Stimulated activated naive B cell treated with anti-CD40 and anti-IgM and Interleukin-4, amounts not matched to agents 10 μg/mL and 1 μg/mL and 100 μg/mL, for 72 hours (primary cell): Measurements from ENCODE around the gene LRRN2.
"Not testable (repeated sequence)": the region's sequence is repeated elsewhere in the genome, so short reads cannot be mapped to it uniquely, and the experiment has no call there.

Experiments used
- ATAC-seq, 2 donors: fragments of 150-1000 bp; cut with Tn5 transposase; replicated peaks; 2 replicates each; pipeline ENCODE4 v1.10.0; 2021; ENCODE audit warnings: moderate library complexity in 1 of 2
- DNase-seq: peaks from one replicate; pipeline ENCODE4 v3.0.0; 2021
- H3K27ac Mint-ChIP-seq: one replicate; pipeline ENCODE4 v1.8.0; 2022; ENCODE audit warnings: mild to moderate bottlenecking, mixed read lengths
- H3K27me3 Mint-ChIP-seq, 2 donors: one replicate each; pipeline ENCODE4 v1.8.0; 2022; ENCODE audit warnings: mixed read lengths in 2 of 2
- H3K36me3 Mint-ChIP-seq, 2 donors: one replicate each; pipeline ENCODE4 v1.8.0; 2022; ENCODE audit warnings: mixed read lengths in 2 of 2, mild to moderate bottlenecking in 1 of 2
- H3K4me1 Mint-ChIP-seq, 2 donors: one replicate each; pipeline ENCODE4 v1.8.0; 2022; ENCODE audit warnings: mixed read lengths in 2 of 2, mild to moderate bottlenecking in 1 of 2
- H3K4me3 Mint-ChIP-seq, 2 donors: one replicate each; pipeline ENCODE4 v1.8.0; 2022; ENCODE audit warnings: mild to moderate bottlenecking in 2 of 2, mixed read lengths in 2 of 2, moderate library complexity in 1 of 2
- H3K9me3 Mint-ChIP-seq, 2 donors: one replicate each; pipeline ENCODE4 v1.8.0; 2022; ENCODE audit warnings: mixed read lengths in 2 of 2, mild to moderate bottlenecking in 1 of 2

The LRRN2 gene

DNA sequence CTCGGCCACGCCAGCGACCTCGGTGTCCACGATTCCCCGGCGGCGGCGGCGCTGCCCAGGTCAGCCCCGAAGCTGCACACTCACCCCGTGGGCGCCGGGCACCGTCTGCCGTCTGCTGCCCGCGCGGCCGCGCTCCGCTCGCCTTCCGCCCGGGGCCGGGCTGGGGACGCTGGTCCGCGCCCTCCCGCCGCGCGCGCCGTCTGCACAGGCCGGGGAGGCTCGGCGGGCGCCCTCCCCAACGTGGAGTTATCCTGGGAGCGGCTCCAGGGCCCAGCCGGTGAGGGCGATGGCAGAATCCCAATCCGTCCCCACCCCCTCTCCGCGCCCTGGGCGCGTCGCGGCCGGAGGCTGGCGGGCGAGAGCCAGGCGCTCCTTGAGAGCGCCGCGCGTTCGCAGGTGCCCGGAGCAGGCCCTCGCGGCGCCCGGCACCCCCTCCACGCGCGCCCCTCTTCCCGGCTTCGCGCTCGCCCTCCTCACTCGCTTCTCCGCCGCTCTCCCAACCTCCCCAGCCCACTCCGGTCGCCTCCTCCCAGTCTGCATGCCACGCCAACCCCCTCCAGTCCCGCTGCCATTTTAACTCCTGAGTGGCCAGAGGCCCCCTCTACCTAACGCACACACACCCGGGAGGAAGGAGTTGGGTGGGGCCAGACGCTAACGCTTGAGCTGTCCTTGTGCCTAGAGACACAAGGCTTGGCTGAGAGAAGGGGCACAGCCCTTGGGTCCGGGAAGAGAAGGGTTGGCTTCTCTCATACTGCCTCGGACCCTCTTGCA is at the start of gene LRRN2:
Gene LRRN2, minus strand, starts transcription at position 503 of the 771 bp plus-strand sequence. CDS start 65,746 bp downstream, outside the sequence.
- no peak for DNase-seq
- ATAC-seq, result peak; percentile 33 to 38

GRCh38 chr1:204735042-204735441 is 49.5 kb upstream of the LRRN2 start:
- no peak for DNase-seq
- H3K4me1 Mint-ChIP-seq, result no peaks in the 10 kb centered on the region
- peaks cover 11% of the 10 kb centered on the region in 2 donors for H3K9me3 Mint-ChIP-seq
- no peak overlapping the region for H3K4me3 Mint-ChIP-seq
- peaks cover 0 to 7% of the 10 kb centered on the region in 2 donors for H3K36me3 Mint-ChIP-seq
- H3K27me3 Mint-ChIP-seq, result peaks cover 44 to 52% of the 10 kb centered on the region in 2 donors
- ATAC-seq, result no peak
- H3K27ac Mint-ChIP-seq, result no peak overlapping the region

More for the DNA sequence above, at the start of gene LRRN2:
- Mint-ChIP-seq H3K27me3 (peaks cover 46 to 56% of the 10 kb centered on the region in 2 donors), H3K4me1 (peaks cover 14 to 19% of the 10 kb centered on the region in 2 donors), H3K27ac (no peak within 1 kb of the TSS), H3K36me3 (no peaks in the 10 kb centered on the region), H3K4me3 (peak within 1 kb of the TSS; percentile 77 to 78), H3K9me3 (no peaks in the 10 kb centered on the region)

DNA sequence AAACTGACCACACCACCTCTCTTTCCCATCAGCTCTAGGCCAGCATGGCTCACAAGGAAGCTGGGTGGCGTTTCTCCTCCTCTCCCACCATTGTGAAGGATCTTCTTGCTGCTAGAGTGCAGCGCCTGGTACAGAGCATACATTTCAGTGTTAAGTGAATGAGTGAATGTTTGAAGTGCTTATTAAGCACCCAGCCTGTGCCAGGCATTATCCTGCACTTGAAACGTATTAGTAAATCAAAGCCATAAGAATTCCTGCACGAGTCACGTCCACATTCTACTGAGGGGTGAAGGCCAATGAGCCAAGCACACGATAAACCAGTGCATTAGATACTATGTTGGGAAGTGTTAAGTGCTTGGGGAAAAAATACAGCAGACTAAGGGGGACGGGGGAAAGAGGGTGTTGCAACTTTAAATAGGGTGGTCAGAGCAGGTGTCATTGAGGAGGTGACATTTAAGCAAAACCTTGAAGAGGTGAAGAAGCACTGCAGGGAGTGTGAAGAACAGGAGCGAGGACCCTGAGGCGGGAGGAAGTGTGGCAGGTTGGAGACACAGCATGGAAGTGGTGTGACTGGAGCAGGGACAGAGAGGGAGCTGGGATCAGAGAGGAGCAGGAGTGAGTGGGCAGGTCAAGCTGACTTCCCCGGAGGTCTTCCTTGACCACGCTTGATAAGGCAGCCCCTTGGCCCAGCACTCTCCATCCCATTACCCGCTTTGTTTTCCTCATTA is 48.5 kb upstream of the LRRN2 start:
- Mint-ChIP-seq H3K36me3 (peaks cover 0 to 7% of the 10 kb centered on the region in 2 donors), H3K9me3 (peaks cover 11% of the 10 kb centered on the region in 2 donors), H3K27me3 (peaks cover 45 to 59% of the 10 kb centered on the region in 2 donors), H3K4me1 (no peaks in the 10 kb centered on the region), H3K27ac (no peak overlapping the region), H3K4me3 (no peak overlapping the region)
- ATAC-seq (no peak), DNase-seq (no peak)

DNA sequence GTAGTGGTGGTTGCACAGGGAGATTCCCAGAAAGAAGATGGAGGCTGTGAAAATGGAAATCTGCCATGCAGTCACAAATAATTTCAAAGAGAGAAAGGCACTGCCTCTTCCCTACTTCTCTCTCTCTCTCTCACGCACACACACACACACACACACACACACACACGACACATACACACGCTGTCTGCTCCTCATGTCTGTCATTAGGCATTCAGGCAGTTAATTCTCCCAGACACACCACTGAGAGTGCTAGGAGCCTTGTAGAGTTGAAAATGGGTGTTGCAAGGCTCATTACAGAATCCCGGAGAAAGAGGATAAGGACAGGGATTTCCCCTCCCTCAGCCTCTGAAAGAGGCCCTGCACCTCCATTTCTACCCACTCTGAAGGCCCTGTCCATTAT is 47.8 kb upstream of the LRRN2 start:
- ATAC-seq (no peak), DNase-seq (no peak)
- Mint-ChIP-seq H3K27me3 (peaks cover 45 to 65% of the 10 kb centered on the region in 2 donors), H3K27ac (no peak overlapping the region), H3K36me3 (peaks cover 0 to 4% of the 10 kb centered on the region in 2 donors), H3K9me3 (peaks cover 9% of the 10 kb centered on the region in 2 donors), H3K4me3 (no peak overlapping the region), H3K4me1 (no peaks in the 10 kb centered on the region)

- ATAC-seq (no peak), DNase-seq (no peak)
- no peak overlapping the region for H3K4me3 Mint-ChIP-seq
- peaks cover 0 to 2% of the 10 kb centered on the region in 2 donors for H3K9me3 Mint-ChIP-seq
- H3K27ac Mint-ChIP-seq, result no peak overlapping the region
- H3K4me1 Mint-ChIP-seq, result no peaks in the 10 kb centered on the region
- H3K36me3 Mint-ChIP-seq, result peaks cover 0 to 3% of the 10 kb centered on the region in 2 donors
- H3K27me3 Mint-ChIP-seq, result peaks cover 39 to 58% of the 10 kb centered on the region in 2 donors
These were observed 46.5 kb upstream of the LRRN2 start for GRCh38 chr1:204731985-204732575.

- DNase-seq (no peak), ATAC-seq (no peak)
- H3K4me1 Mint-ChIP-seq, result no peaks in the 10 kb centered on the region
- H3K27ac Mint-ChIP-seq, result no peak overlapping the region
- no peaks in the 10 kb centered on the region for H3K36me3 Mint-ChIP-seq
- no peaks in the 10 kb centered on the region for H3K9me3 Mint-ChIP-seq
- H3K4me3 Mint-ChIP-seq, result no peak overlapping the region
- H3K27me3 Mint-ChIP-seq, result peaks cover 37 to 52% of the 10 kb centered on the region in 2 donors
These were observed 46.0 kb upstream of the LRRN2 start for GRCh38 chr1:204731509-204731908.

GRCh38 chr1:204730826-204731459 is 45.4 kb upstream of the LRRN2 start:
- DNase-seq, result no peak
- H3K4me3 Mint-ChIP-seq, result no peak overlapping the region

GRCh38 chr1:204729516-204729915 is 44.0 kb upstream of the LRRN2 start:
- no peak overlapping the region for H3K4me3 Mint-ChIP-seq
- ATAC-seq (no peak), DNase-seq (no peak)
- no peak overlapping the region for H3K27ac Mint-ChIP-seq
- no peaks in the 10 kb centered on the region for H3K4me1 Mint-ChIP-seq
- peaks cover 36 to 51% of the 10 kb centered on the region in 2 donors for H3K27me3 Mint-ChIP-seq
- no peaks in the 10 kb centered on the region for H3K9me3 Mint-ChIP-seq
- no peaks in the 10 kb centered on the region for H3K36me3 Mint-ChIP-seq

More at GRCh38 chr1:204730826-204731459, 45.4 kb upstream of the LRRN2 start:
- H3K36me3 Mint-ChIP-seq, result no peaks in the 10 kb centered on the region
- no peaks in the 10 kb centered on the region for H3K4me1 Mint-ChIP-seq
- peaks cover 40 to 50% of the 10 kb centered on the region in 2 donors for H3K27me3 Mint-ChIP-seq
- ATAC-seq, result no peak
- H3K9me3 Mint-ChIP-seq, result no peaks in the 10 kb centered on the region
- no peak overlapping the region for H3K27ac Mint-ChIP-seq

DNA sequence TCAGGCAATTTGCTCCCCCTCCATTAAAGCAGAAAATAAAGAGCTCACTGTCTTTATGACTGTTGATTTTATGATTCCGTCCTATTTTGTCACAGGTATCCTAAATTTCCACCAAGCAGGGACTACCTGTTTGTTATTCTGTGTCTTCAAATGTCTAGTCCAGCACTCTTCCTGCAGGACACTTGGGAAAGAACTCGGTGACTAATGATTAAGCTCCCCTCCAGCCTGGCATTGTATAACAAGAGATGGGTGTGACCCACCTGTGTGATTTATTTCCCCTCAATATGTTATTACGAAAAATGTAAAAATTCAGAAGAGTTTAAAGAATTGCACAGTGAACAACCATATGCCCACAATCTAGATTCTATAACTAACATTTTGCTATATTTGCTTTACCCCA is 42.9 kb upstream of the LRRN2 start:
- DNase-seq (no peak), ATAC-seq (no peak)
- no peak overlapping the region for H3K27ac Mint-ChIP-seq
- H3K36me3 Mint-ChIP-seq, result no peaks in the 10 kb centered on the region
- no peaks in the 10 kb centered on the region for H3K9me3 Mint-ChIP-seq
- no peaks in the 10 kb centered on the region for H3K4me1 Mint-ChIP-seq
- no peak overlapping the region for H3K4me3 Mint-ChIP-seq
- peaks cover 28 to 41% of the 10 kb centered on the region in 2 donors for H3K27me3 Mint-ChIP-seq

GRCh38 chr1:204728045-204728444 is 42.5 kb upstream of the LRRN2 start:
- no peak overlapping the region for H3K27ac Mint-ChIP-seq
- H3K4me1 Mint-ChIP-seq, result no peaks in the 10 kb centered on the region
- ATAC-seq (no peak), DNase-seq (no peak)
- no peak overlapping the region for H3K4me3 Mint-ChIP-seq
- H3K9me3 Mint-ChIP-seq, result no peaks in the 10 kb centered on the region
- peaks cover 28 to 37% of the 10 kb centered on the region in 2 donors for H3K27me3 Mint-ChIP-seq
- H3K36me3 Mint-ChIP-seq, result no peaks in the 10 kb centered on the region

DNA sequence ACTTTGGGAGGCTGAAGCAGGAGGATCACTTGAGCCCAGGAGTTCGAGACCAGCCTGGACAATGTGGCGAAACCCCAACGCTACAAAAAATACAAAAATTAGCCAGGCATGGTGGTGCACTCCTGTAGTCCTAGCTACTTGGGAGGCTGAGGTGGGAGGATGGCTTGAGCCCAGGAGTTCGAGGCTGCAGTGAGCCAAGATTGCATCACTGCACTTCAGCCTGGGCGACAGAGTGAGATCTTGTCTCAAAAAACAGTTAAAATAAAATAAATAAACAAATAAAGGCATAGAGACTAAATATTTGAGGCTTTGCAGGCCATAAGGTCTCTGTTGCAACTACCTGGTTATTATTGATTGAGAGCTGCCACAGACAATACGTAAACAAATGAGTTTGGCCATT is 41.9 kb upstream of the LRRN2 start:
- not testable (repeated sequence) for H3K4me1 Mint-ChIP-seq, ATAC-seq, H3K36me3 Mint-ChIP-seq, H3K9me3 Mint-ChIP-seq, H3K4me3 Mint-ChIP-seq, H3K27ac Mint-ChIP-seq, DNase-seq
- H3K27me3 Mint-ChIP-seq, result peaks cover 28 to 31% of the 10 kb centered on the region in 2 donors

DNA sequence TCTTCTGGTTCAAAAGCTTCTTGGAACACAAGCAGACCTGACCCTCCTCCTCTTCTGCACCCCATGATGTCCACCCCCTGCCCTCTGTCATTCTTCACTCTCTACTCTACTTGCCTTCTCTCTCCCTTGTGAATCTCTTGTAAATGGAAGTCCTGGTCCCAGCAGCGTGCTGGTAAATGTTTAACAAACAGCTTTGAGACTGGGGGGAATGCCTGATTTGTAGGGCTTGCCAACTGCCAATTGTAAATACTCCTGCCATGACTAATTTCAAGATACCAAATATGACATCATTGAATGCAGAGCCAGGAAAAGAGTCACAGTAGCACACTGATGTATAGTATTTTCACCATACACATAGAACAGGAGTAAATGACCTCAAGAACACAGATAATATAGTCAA is 40.9 kb upstream of the LRRN2 start:
- no peak for ATAC-seq

DNA sequence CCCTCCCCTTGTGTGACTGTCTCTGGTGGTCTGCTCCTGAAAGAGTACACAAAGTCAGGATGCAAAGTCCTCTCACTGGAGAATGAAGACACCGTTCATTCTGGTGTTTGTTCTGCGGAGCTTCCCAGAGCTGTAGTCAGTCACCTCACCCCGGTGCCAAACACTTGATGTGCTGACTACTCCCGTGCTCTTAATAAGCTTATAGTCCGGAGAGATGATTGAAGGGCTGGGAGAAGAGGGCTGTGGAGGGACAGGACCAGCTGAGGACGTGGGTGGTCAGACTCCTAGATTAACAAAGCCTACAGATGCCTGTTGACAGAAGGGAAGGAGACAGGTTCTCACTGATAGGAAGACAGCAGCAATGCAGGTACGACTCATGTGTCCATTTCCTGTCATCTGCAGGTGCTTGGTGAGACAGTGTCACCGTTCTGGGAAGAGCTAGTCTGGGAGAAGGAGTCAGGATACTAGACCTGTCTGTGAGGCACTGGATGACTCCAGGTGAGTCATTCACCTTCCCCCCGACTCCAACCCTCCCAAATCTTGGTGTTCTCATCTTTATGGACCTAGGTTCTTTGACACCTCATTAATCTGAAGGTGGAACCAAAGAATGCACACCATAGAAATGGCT is 40.4 kb upstream of the LRRN2 start:
- no peak for ATAC-seq

More for the DNA sequence above, 40.9 kb upstream of the LRRN2 start:
- no peaks in the 10 kb centered on the region for H3K4me1 Mint-ChIP-seq
- H3K9me3 Mint-ChIP-seq, result no peaks in the 10 kb centered on the region
- no peak overlapping the region for H3K27ac Mint-ChIP-seq
- H3K36me3 Mint-ChIP-seq, result no peaks in the 10 kb centered on the region
- peaks cover 25 to 29% of the 10 kb centered on the region in 2 donors for H3K27me3 Mint-ChIP-seq
- DNase-seq, result no peak
- H3K4me3 Mint-ChIP-seq, result no peak overlapping the region

More for the DNA sequence above, 40.4 kb upstream of the LRRN2 start:
- Mint-ChIP-seq H3K4me3 (no peak overlapping the region), H3K27ac (no peak overlapping the region), H3K4me1 (no peaks in the 10 kb centered on the region), H3K27me3 (peaks cover 23 to 28% of the 10 kb centered on the region in 2 donors), H3K36me3 (no peaks in the 10 kb centered on the region), H3K9me3 (no peaks in the 10 kb centered on the region)
- no peak for DNase-seq
